Ascending aorta (tissue), 2 donors: ENCODE measurements around the gene NCOA7. TPM values are rescaled to one million over a fixed set of nuclear protein-coding genes. Genes with fewer than 3 reads are reported as not detected.

ENCODE experiments used
- DNase-seq, 2 donors: peaks; one replicate each; pipeline ENCODE4 v3.0.0-alpha.2; 2019; ENCODE audit warnings: low spot score in 2 of 2
- H3K27ac ChIP-seq, 2 donors: fragments of 200-600 bp; sonication (generic); one replicate each; pipeline ENCODE4 v1.5.1; 2016 to 2017; ENCODE audit warnings: mild to moderate bottlenecking in 1 of 2
- H3K27me3 ChIP-seq: fragments of 200-600 bp; sonication (generic); one replicate; pipeline ENCODE4 v1.5.1; 2017
- H3K36me3 ChIP-seq, 2 donors: fragments of 200-600 bp; sonication (generic); one replicate each; pipeline ENCODE4 v1.5.1; 2016
- H3K4me1 ChIP-seq, 2 donors: fragments of 200-600 bp; sonication (generic); one replicate each; pipeline ENCODE4 v1.5.1; 2016 to 2017; ENCODE audit warnings: mild to moderate bottlenecking in 1 of 2
- H3K4me3 ChIP-seq, 2 donors: fragments of 200-600 bp; sonication (generic); one replicate each; pipeline ENCODE4 v1.5.1; 2016 to 2017; ENCODE audit warnings: mild to moderate bottlenecking in 1 of 2
- H3K9me3 ChIP-seq, 2 donors: fragments of 200-600 bp; sonication (generic); one replicate each; pipeline ENCODE4 v1.5.1; 2016
- intact Hi-C: fragments of 100-400 bp; cut with DNase I; formaldehyde crosslinking; loops from one replicate; pipeline ENCODE4 v1.15.1; 2023
- total RNA-seq: library from RNA; depleted of rRNA; stranded (reverse); fragments of >200 nt; gene quantifications from one replicate; pipeline ENCODE4 v1.1.0, GENCODE V29; 2016
- TF ChIP-seq, protein P1 (sequence below), 3 experiments: fragments of 200-600 bp in 2 of 3; fragments of 450-650 bp in 1 of 3; sonication (generic) in 2 of 3; IDR thresholded peaks; one replicate each; pipeline ENCODE4 v1.5.1; 2016 to 2019; ENCODE audit warnings: antibody characterized with exemption in 3 of 3, mild to moderate bottlenecking in 1 of 3, moderate library complexity in 1 of 3

NCOA7 gene
- total RNA-seq, 1 donor from 2014 or later: 37.4 TPM

DNA sequence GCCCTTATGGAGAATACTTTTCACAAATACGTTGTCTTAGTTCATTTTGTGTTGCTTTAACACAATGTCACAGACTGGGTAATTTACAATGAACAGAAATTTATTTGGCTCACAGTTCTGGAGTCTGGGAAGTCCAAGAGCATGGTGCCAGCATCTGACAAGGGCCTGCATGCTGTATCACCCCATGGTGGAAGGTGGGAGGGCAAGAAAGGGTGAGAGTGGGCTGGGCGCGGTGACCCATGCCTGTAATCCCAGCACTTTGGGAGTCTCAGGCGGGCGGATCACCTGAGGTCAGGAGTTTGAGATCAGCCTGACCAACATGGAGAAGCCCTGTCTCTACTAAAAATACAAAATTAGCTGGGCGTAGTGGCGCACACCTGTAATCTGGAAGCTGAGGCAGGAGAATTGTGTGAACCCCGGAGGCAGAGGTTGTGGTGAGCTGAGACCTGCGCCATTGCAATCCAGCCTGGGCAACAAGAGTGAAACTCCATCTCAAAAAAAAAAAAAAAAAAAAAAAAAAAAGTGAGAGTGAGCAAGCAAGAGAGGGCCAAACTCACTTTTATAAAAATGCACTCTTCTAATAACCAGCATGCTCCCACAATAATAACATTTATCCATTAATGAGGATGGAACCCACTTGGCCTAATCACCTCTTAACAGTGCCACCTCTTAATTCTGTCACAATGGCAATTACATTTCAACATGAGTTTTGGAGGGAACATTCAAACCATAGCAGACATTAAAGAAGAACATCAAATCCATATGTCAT is 36.1 kb downstream of the NCOA7 start:
- Histone ChIP-seq H3K4me1 (no peaks in the 10 kb centered on the region), H3K36me3 (no peaks in the 10 kb centered on the region), H3K27me3 (no peaks in the 10 kb centered on the region), H3K4me3 (no peak overlapping the region), H3K9me3 (no peaks in the 10 kb centered on the region), H3K27ac (no peak overlapping the region)
- TF ChIP-seq, protein P1, sequence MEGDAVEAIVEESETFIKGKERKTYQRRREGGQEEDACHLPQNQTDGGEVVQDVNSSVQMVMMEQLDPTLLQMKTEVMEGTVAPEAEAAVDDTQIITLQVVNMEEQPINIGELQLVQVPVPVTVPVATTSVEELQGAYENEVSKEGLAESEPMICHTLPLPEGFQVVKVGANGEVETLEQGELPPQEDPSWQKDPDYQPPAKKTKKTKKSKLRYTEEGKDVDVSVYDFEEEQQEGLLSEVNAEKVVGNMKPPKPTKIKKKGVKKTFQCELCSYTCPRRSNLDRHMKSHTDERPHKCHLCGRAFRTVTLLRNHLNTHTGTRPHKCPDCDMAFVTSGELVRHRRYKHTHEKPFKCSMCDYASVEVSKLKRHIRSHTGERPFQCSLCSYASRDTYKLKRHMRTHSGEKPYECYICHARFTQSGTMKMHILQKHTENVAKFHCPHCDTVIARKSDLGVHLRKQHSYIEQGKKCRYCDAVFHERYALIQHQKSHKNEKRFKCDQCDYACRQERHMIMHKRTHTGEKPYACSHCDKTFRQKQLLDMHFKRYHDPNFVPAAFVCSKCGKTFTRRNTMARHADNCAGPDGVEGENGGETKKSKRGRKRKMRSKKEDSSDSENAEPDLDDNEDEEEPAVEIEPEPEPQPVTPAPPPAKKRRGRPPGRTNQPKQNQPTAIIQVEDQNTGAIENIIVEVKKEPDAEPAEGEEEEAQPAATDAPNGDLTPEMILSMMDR (IDR thresholded peaks at IDR 0.05): no peak
- intact Hi-C loops: no loop called here
- DNase-seq: no peak

DNA sequence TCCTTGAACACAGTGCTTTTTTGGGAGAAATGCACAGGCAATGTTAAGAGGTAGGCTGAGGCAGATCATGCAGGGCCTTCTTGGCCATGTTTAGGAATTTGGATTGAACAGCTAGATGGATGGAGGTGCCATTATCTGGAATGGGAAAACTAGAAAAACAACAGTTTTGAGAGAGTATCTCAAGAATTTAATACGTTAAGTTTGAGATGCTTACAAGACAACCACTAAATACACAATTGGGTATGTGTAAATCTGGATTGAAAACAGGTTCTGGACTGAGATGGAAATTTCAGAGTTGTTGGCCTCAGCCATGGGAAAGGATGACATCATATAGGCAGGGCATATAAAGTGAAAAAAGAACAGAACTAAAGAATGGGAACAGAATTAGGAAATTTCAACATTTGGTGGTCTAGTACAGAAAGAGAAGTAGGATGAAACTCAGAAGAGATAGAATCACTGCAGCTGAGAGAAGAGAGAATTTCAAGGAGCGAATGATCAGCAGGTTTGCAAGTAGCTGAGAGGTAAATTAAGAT is 37.1 kb downstream of the NCOA7 start:
- no peaks in the 10 kb centered on the region for H3K9me3 ChIP-seq
- TF ChIP-seq, protein P1 (IDR thresholded peaks at IDR 0.05): no peak
- no peak for DNase-seq
- H3K4me1 ChIP-seq: no peaks in the 10 kb centered on the region
- H3K36me3 ChIP-seq: no peaks in the 10 kb centered on the region
- intact Hi-C loops: no loop called here
- no peak overlapping the region for H3K4me3 ChIP-seq
- no peaks in the 10 kb centered on the region for H3K27me3 ChIP-seq
- H3K27ac ChIP-seq: peak overlapping the region in 1 of 2 donors; percentile 30

DNA sequence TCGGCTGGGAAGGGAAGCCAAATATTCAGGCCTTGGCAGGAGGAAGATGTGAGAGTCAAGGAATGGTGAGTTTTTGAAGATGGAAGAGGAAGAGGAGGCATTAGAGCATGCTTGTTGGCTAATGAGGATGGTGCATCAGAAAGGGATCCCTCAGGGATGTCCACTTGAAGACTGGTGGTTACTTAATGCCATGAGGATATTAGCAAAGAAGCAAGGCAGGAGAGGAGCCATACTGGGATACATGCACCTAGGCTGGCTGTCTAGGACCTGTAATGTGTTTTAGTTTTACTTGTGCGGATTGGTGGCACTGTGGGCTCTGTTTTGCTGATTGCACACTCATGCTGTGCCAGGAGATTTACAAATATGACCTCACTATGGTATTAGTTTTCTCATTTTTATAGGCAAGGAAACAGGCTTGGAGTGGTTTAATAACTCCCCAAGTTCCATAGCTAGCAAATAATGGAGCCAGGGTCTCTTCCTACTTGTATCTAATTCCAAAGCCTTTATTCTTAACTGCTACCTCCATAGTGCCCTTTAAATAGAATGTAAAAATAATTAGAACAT is 37.8 kb downstream of the NCOA7 start:
- no peaks in the 10 kb centered on the region for H3K36me3 ChIP-seq
- H3K4me1 ChIP-seq: no peaks in the 10 kb centered on the region
- H3K4me3 ChIP-seq: no peak overlapping the region
- no peaks in the 10 kb centered on the region for H3K27me3 ChIP-seq
- TF ChIP-seq, protein P1 (IDR thresholded peaks at IDR 0.05): no peak
- intact Hi-C loops: no loop called here
- peak overlapping the region in 1 of 2 donors; percentile 30 for H3K27ac ChIP-seq
- DNase-seq: no peak
- no peaks in the 10 kb centered on the region for H3K9me3 ChIP-seq

DNA sequence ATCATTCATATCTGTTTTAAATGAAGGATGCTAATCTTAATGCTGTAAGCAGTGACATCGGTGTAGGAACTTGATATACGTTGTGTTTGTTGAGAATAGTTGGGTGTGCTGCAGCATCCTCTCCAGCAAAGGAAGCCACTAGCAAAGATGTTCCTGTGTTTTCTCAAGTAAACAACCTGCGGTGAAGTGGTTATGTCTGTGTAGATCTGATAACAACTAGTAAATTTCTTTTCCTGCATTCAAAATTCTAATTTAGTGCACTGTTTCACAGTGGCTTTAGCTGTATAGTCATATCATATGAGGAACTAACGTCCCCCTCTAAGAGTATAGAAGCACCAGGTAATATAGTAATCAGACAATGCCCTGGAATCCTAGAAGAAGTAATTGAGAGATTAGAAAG is 38.7 kb downstream of the NCOA7 start:
- H3K27ac ChIP-seq: no peak overlapping the region
- H3K4me3 ChIP-seq: no peak overlapping the region
- TF ChIP-seq, protein P1 (IDR thresholded peaks at IDR 0.05): no peak
- H3K9me3 ChIP-seq: no peaks in the 10 kb centered on the region
- intact Hi-C loops: no loop called here
- peaks cover 0 to 1% of the 10 kb centered on the region in 2 donors for H3K4me1 ChIP-seq
- no peaks in the 10 kb centered on the region for H3K27me3 ChIP-seq
- H3K36me3 ChIP-seq: no peaks in the 10 kb centered on the region
- DNase-seq: no peak

DNA sequence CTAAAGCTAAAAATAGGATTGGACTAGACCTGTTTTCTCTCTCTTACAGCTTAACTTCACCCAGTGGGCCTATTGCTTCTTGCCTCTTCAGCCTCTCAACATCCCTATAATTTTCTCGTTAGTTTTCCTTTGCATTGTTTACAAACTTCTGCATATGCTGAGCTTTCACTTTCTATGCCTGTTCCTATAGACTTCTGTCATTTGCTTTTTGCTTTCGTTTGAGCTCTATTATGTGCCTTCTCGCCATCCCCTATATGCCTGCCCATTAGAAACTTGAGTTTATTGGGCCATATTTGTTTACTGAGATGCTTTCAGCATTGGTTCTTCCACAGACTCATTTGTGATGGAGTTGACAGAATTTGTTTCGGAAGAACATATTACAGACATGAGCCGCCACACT is 40.9 kb downstream of the NCOA7 start:
- Histone ChIP-seq H3K27me3 (no peaks in the 10 kb centered on the region), H3K4me3 (no peak overlapping the region), H3K9me3 (no peaks in the 10 kb centered on the region), H3K27ac (no peak overlapping the region), H3K4me1 (peaks cover 0 to 6% of the 10 kb centered on the region in 2 donors), H3K36me3 (no peaks in the 10 kb centered on the region)
- intact Hi-C loops: no loop called here
- TF ChIP-seq, protein P1 (IDR thresholded peaks at IDR 0.05): no peak
- DNase-seq: no peak
